Trophoblast cell (in vitro differentiated cells and primary cell): ENCODE results near the gene HLA-DQB1.
"Not testable (repeated sequence)": the region's sequence is repeated elsewhere in the genome, so short reads cannot be mapped to it uniquely, and the experiment has no call there.

Source experiments
- DNase-seq, 2 donors: peaks; one replicate each; pipeline ENCODE4 v3.0.0-alpha.2; 2016
- H2AFZ ChIP-seq: 2 replicates; pipeline ENCODE4 v1.6.1; 2013; ENCODE audit warnings: low read length, moderate library complexity, mild to moderate bottlenecking; ENCODE audit not compliant: insufficient read depth, poor library complexity
- H2AK5ac ChIP-seq: 2 replicates; pipeline ENCODE4 v1.6.1; 2013; ENCODE audit warnings: mild to moderate bottlenecking, low read length
- H2BK120ac ChIP-seq: 2 replicates; pipeline ENCODE4 v1.6.1; 2013; ENCODE audit warnings: low read length, mild to moderate bottlenecking, moderate library complexity; ENCODE audit not compliant: insufficient read depth, poor library complexity
- H2BK12ac ChIP-seq: 2 replicates; pipeline ENCODE4 v1.6.1; 2013; ENCODE audit warnings: mild to moderate bottlenecking, low read length, moderate library complexity
- H2BK5ac ChIP-seq: 2 replicates; pipeline ENCODE4 v1.6.1; 2013; ENCODE audit warnings: low read length, low read depth, moderate library complexity, mild to moderate bottlenecking; ENCODE audit not compliant: poor library complexity
- H3K14ac ChIP-seq: 2 replicates; pipeline ENCODE4 v1.6.1; 2013; ENCODE audit warnings: mild to moderate bottlenecking, low read length
- H3K18ac ChIP-seq: 2 replicates; pipeline ENCODE4 v1.6.1; 2013; ENCODE audit warnings: mild to moderate bottlenecking, low read length
- H3K23ac ChIP-seq: 2 replicates; pipeline ENCODE4 v1.6.1; 2013; ENCODE audit warnings: low read length
- H3K27ac ChIP-seq: 2 replicates; pipeline ENCODE4 v1.5.1; 2013; ENCODE audit warnings: low read depth, mild to moderate bottlenecking, inconsistent platforms, low read length, moderate library complexity
- H3K27me3 ChIP-seq: 2 replicates; pipeline ENCODE4 v1.6.1; 2013; ENCODE audit warnings: inconsistent platforms, mild to moderate bottlenecking, low read length, moderate library complexity; ENCODE audit not compliant: insufficient read depth
- H3K36me3 ChIP-seq, 2 experiments: 1 replicate in 1 of 2; 2 replicates in 1 of 2; pipeline ENCODE4 v1.6.1; 2013; ENCODE audit warnings: low read length in 2 of 2, mild to moderate bottlenecking in 2 of 2, moderate library complexity in 1 of 2; ENCODE audit not compliant: insufficient read depth in 2 of 2, control insufficient read depth in 1 of 2
- H3K4ac ChIP-seq: 2 replicates; pipeline ENCODE4 v1.6.1; 2013; ENCODE audit warnings: low read depth, mild to moderate bottlenecking, low read length, moderate library complexity
- H3K4me1 ChIP-seq, 2 experiments: 1 replicate in 1 of 2; 2 replicates in 1 of 2; pipeline ENCODE4 v1.6.1; 2013; ENCODE audit warnings: low read length in 2 of 2, mild to moderate bottlenecking in 2 of 2, moderate library complexity in 1 of 2; ENCODE audit not compliant: insufficient read depth in 2 of 2, control insufficient read depth in 1 of 2
- H3K4me2 ChIP-seq: 2 replicates; pipeline ENCODE4 v1.6.1; 2013; ENCODE audit warnings: inconsistent platforms, mild to moderate bottlenecking, low read length, moderate library complexity
- H3K4me3 ChIP-seq: 2 replicates; pipeline ENCODE4 v1.5.1; 2013; ENCODE audit warnings: mild to moderate bottlenecking, low read depth, low read length, inconsistent platforms
- H3K79me1 ChIP-seq: one replicate; pipeline ENCODE4 v1.6.1; 2013; ENCODE audit warnings: low read length
- H3K79me2 ChIP-seq: 2 replicates; pipeline ENCODE4 v1.6.1; 2013; ENCODE audit warnings: low read length, mild to moderate bottlenecking; ENCODE audit not compliant: control insufficient read depth, insufficient read depth, poor library complexity
- H3K9ac ChIP-seq: 2 replicates; pipeline ENCODE4 v1.6.1; 2013; ENCODE audit warnings: mild to moderate bottlenecking, low read length
- H3K9me3 ChIP-seq: 2 replicates; pipeline ENCODE4 v1.6.1; 2013; ENCODE audit warnings: low read depth, mild to moderate bottlenecking, control low read depth, inconsistent platforms, low read length; ENCODE audit not compliant: insufficient read depth
- H4K12ac ChIP-seq: 2 replicates; pipeline ENCODE4 v1.6.1; 2013; ENCODE audit warnings: low read depth, mild to moderate bottlenecking, low read length, moderate library complexity
- H4K8ac ChIP-seq: 2 replicates; pipeline ENCODE4 v1.6.1; 2013; ENCODE audit warnings: low read depth, mild to moderate bottlenecking, low read length, moderate library complexity
- H4K91ac ChIP-seq: one replicate; pipeline ENCODE4 v1.6.1; 2013; ENCODE audit warnings: low read depth, mild to moderate bottlenecking, low read length, moderate library complexity
- WGBS: extraction: QIAGEN DNeasy Blood & Tissue Kit; methylation state at CpG from one replicate; pipeline ENCODE4 v1.1.7; 2013; ENCODE audit warnings: missing lambda C conversion rate; ENCODE audit not compliant: insufficient read length, insufficient coverage; ENCODE audit errors: extremely low coverage; 5-methylcytosine and 5-hydroxymethylcytosine counted together

The HLA-DQB1 gene

GRCh38 chr6:32679492-32679891 is 13.0 kb upstream of the HLA-DQB1 start:
- no peak overlapping the region for H3K23ac ChIP-seq

GRCh38 chr6:32674123-32674522 is 7.7 kb upstream of the HLA-DQB1 start:
- H3K4ac ChIP-seq, H2AK5ac ChIP-seq, H3K18ac ChIP-seq, H4K12ac ChIP-seq, H2BK120ac ChIP-seq, DNase-seq, H2BK5ac ChIP-seq, H2AFZ ChIP-seq, H3K23ac ChIP-seq, H3K36me3 ChIP-seq, H4K8ac ChIP-seq, H3K4me1 ChIP-seq, H3K79me2 ChIP-seq, H3K4me2 ChIP-seq, H3K14ac ChIP-seq, H3K27ac ChIP-seq, H3K9me3 ChIP-seq, H4K91ac ChIP-seq, H3K79me1 ChIP-seq, H3K27me3 ChIP-seq, H3K9ac ChIP-seq, H3K4me3 ChIP-seq, H2BK12ac ChIP-seq: not testable (repeated sequence)
- WGBS: no CpG with 5 or more reads among the region's 7 CpGs

More at GRCh38 chr6:32679492-32679891, 13.0 kb upstream of the HLA-DQB1 start:
- H3K79me1 ChIP-seq: no peaks in the 10 kb centered on the region
- H3K4me3 ChIP-seq: peak overlapping the region; percentile 15
- H2BK120ac ChIP-seq: no peak overlapping the region
- H4K8ac ChIP-seq: no peak overlapping the region
- H2AK5ac ChIP-seq: no peak overlapping the region
- no peak overlapping the region for H3K4ac ChIP-seq
- no peaks in the 10 kb centered on the region for H3K79me2 ChIP-seq
- H2BK12ac ChIP-seq: no peak overlapping the region
- H3K4me2 ChIP-seq: no peak overlapping the region
- H3K4me1 ChIP-seq: no peaks in the 10 kb centered on the region
- no peaks in the 10 kb centered on the region for H3K36me3 ChIP-seq
- WGBS: no CpG with 5 or more reads among the region's 4 CpGs
- no peaks in the 10 kb centered on the region for H3K27me3 ChIP-seq
- H3K14ac ChIP-seq: no peak overlapping the region
- no peak overlapping the region for H3K18ac ChIP-seq
- H3K9me3 ChIP-seq: peaks cover 4% of the 10 kb centered on the region
- no peak overlapping the region for H4K91ac ChIP-seq
- no peak overlapping the region for H2BK5ac ChIP-seq
- H2AFZ ChIP-seq: no peak overlapping the region
- no peak overlapping the region for H4K12ac ChIP-seq
- no peak for DNase-seq
- no peak overlapping the region for H3K9ac ChIP-seq
- H3K27ac ChIP-seq: no peak overlapping the region

GRCh38 chr6:32671908-32672307 is 5.5 kb upstream of the HLA-DQB1 start:
- H4K91ac ChIP-seq, H3K79me2 ChIP-seq, H3K4ac ChIP-seq, H2BK5ac ChIP-seq, H3K79me1 ChIP-seq, H2BK120ac ChIP-seq, H2AFZ ChIP-seq, H3K36me3 ChIP-seq, DNase-seq, H3K14ac ChIP-seq, H2BK12ac ChIP-seq, H2AK5ac ChIP-seq, H3K27ac ChIP-seq, H3K27me3 ChIP-seq, H3K23ac ChIP-seq, H3K9ac ChIP-seq, H3K4me3 ChIP-seq, H3K18ac ChIP-seq, H4K8ac ChIP-seq, H4K12ac ChIP-seq, H3K4me2 ChIP-seq, H3K9me3 ChIP-seq, H3K4me1 ChIP-seq: not testable (repeated sequence)
- WGBS: no CpG with 5 or more reads among the region's 2 CpGs

- Histone ChIP-seq H3K9ac (no peak overlapping the region), H2AFZ (no peak overlapping the region), H3K18ac (no peak overlapping the region), H3K4me1 (no peaks in the 10 kb centered on the region), H3K27me3 (no peaks in the 10 kb centered on the region), H3K4ac (no peak overlapping the region), H3K4me2 (no peak overlapping the region), H4K91ac (no peak overlapping the region), H3K79me2 (no peaks in the 10 kb centered on the region), H3K14ac (no peak overlapping the region), H3K23ac (no peak overlapping the region), H3K79me1 (no peaks in the 10 kb centered on the region), H3K36me3 (no peaks in the 10 kb centered on the region), H2AK5ac (no peak overlapping the region), H2BK120ac (no peak overlapping the region), H2BK5ac (no peak overlapping the region), H4K8ac (no peak overlapping the region), H3K9me3 (peaks cover 5% of the 10 kb centered on the region), H4K12ac (no peak overlapping the region), H3K4me3 (no peak overlapping the region), H3K27ac (no peak overlapping the region), H2BK12ac (no peak overlapping the region)
- no peak for DNase-seq
Measured at GRCh38 chr6:32669893-32670292, 3.4 kb upstream of the HLA-DQB1 start.
